ENCODE measurements around the gene CNTFR. TPM values are rescaled to one million over a fixed set of nuclear protein-coding genes. Genes with fewer than 3 reads are reported as not detected.
A peak's percentile ranks its signal among the peaks of the same experiment; 100 is the strongest.

Gene CNTFR
- total RNA-seq, 5 donors from 2014 or later (not counting 1 experiment from before 2014, with no cell fraction given) = not detected

DNA sequence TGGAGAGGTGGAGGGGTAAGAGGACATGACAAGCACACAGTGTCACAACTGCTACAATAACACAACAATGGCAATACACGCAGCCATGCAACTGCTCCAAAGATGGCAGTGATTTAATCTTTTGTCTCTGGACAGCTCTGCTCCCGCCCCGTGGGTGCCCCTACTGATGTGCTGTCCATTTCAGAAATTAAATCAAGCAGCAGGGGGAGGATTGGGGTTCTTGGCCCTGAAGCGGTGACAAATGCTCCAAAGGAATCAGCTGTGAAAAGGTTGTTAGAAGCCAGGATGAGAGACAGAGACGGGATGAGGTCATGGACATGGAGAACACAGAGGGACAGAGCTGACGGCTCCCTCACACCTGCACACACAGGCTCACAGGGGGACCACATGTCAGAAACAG lies 22.6 kb downstream of the CNTFR start:
- WGBS (ENCODE audit: insufficient coverage) = 83% methylated on average over 3 of the region's 6 CpGs
- DNase-seq (no peak), ATAC-seq (replicated peaks in 1 of 4) (no peak)
- Mint-ChIP-seq H3K36me3 (no peaks in the 10 kb centered on the region), H3K9me3 (no peaks in the 10 kb centered on the region), H3K27me3 (peaks cover 40 to 54% of the 10 kb centered on the region in 2 donors), H3K27ac (no peak overlapping the region), H3K4me1 (no peaks in the 10 kb centered on the region), H3K4me3 (no peak overlapping the region)
- ChIA-PET CTCF (no interaction called here), POLR2A (no interaction called here)
- Histone ChIP-seq H3K27ac (ENCODE audit: low read length) (no peak overlapping the region), H3K27me3 (replicated peaks in 1 of 2; ENCODE audit: control insufficient read depth in 2 of 2, extremely low read depth in 1 of 2, insufficient read depth in 2 of 2, low read length in 1 of 2) (peaks cover 0 to 59% of the 10 kb centered on the region in 2 experiments), H3K36me3 (ENCODE audit: control insufficient read depth in 2 of 2, extremely low read depth in 1 of 2, insufficient read depth in 1 of 2, low read length in 1 of 2) (no peaks in the 10 kb centered on the region), H3K4me1 (ENCODE audit: control insufficient read depth in 1 of 2, extremely low read depth in 1 of 2, insufficient read depth in 2 of 2, low read length in 2 of 2) (no peaks in the 10 kb centered on the region), H3K4me3 (ENCODE audit: control insufficient read depth in 1 of 2, extremely low read depth in 1 of 2, low read length in 1 of 2) (no peak overlapping the region), H3K9me3 (no peaks in the 10 kb centered on the region)

DNA sequence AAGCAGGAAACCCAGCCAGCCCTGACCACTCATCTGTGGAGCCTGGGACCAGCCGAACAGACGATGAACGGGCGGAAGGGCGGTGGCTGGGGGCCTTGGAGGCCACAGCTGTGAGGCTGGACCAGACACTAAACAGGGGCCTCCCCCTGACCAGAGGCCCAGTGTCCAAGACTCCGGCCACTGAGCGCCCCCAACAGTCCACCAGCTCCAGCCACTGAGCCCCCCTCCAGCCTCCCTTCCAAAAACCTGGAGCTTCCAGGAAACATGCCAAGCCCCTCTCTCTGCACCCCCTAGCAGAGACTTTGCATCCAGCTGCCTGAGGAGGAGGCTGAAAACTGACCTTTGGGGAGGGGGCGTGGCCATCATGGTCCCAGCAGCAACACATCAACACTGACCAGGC lies 23.2 kb downstream of the CNTFR start:
- ATAC-seq (replicated peaks in 1 of 4) = no peak
- peaks cover 40 to 59% of the 10 kb centered on the region in 2 donors for H3K27me3 Mint-ChIP-seq

DNA sequence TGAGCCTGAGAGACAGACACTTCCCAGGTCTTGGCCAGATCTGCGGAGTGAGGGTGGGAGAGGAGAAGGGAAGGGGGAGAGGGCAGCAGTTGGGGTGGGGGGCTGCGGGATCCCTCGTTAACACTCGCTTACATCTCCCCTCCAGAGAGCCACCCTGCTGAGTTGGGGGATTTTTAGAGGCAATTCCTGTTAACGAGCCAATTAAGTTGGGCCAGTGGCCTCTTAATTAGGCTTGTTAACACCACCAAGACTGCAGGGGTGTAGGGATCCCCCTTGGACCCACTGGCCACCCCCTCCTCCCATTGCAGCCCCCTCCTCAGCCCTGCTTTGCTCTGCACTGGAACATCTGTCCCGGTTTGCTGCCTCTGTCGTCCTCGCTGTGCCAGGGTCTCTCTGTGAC lies 23.7 kb downstream of the CNTFR start:
- no peak overlapping the region for H3K4me3 Mint-ChIP-seq
- no peak overlapping the region for H3K27ac Mint-ChIP-seq
- DNase-seq (no peak), ATAC-seq (replicated peaks in 1 of 4) (no peak)
- H3K36me3 ChIP-seq (ENCODE audit: control insufficient read depth in 2 of 2, extremely low read depth in 1 of 2, insufficient read depth in 1 of 2, low read length in 1 of 2) = no peaks in the 10 kb centered on the region
- peaks cover 0 to 3% (median 0%) of the 10 kb centered on the region in 3 donors for H3K9me3 Mint-ChIP-seq
- H3K27ac ChIP-seq (ENCODE audit: low read length) = no peak overlapping the region
- H3K4me1 ChIP-seq (ENCODE audit: control insufficient read depth in 1 of 2, extremely low read depth in 1 of 2, insufficient read depth in 2 of 2, low read length in 2 of 2) = no peaks in the 10 kb centered on the region
- H3K36me3 Mint-ChIP-seq = no peaks in the 10 kb centered on the region
- peaks cover 36 to 59% of the 10 kb centered on the region in 2 donors for H3K27me3 Mint-ChIP-seq
- WGBS (ENCODE audit: insufficient coverage) = 71% methylated on average over 3 of the region's 8 CpGs
- peaks cover 0 to 53% of the 10 kb centered on the region in 2 experiments for H3K27me3 ChIP-seq (replicated peaks in 1 of 2; ENCODE audit: control insufficient read depth in 2 of 2, extremely low read depth in 1 of 2, insufficient read depth in 2 of 2, low read length in 1 of 2)
- H3K9me3 ChIP-seq = no peaks in the 10 kb centered on the region
- H3K4me1 Mint-ChIP-seq = no peaks in the 10 kb centered on the region
- CTCF ChIA-PET = no interaction called here
- H3K4me3 ChIP-seq (ENCODE audit: control insufficient read depth in 1 of 2, extremely low read depth in 1 of 2, low read length in 1 of 2) = no peak overlapping the region
- POLR2A ChIA-PET = no interaction called here

More for the DNA sequence above, 23.2 kb downstream of the CNTFR start:
- CTCF ChIA-PET = no interaction called here
- no peak overlapping the region for H3K27ac Mint-ChIP-seq
- no peaks in the 10 kb centered on the region for H3K4me1 Mint-ChIP-seq
- no peak for DNase-seq
- POLR2A ChIA-PET = no interaction called here
- Histone ChIP-seq H3K27me3 (replicated peaks in 1 of 2; ENCODE audit: control insufficient read depth in 2 of 2, extremely low read depth in 1 of 2, insufficient read depth in 2 of 2, low read length in 1 of 2) (peaks cover 0 to 57% of the 10 kb centered on the region in 2 experiments), H3K36me3 (ENCODE audit: control insufficient read depth in 2 of 2, extremely low read depth in 1 of 2, insufficient read depth in 1 of 2, low read length in 1 of 2) (no peaks in the 10 kb centered on the region), H3K9me3 (no peaks in the 10 kb centered on the region), H3K27ac (ENCODE audit: low read length) (no peak overlapping the region), H3K4me3 (ENCODE audit: control insufficient read depth in 1 of 2, extremely low read depth in 1 of 2, low read length in 1 of 2) (no peak overlapping the region), H3K4me1 (ENCODE audit: control insufficient read depth in 1 of 2, extremely low read depth in 1 of 2, insufficient read depth in 2 of 2, low read length in 2 of 2) (no peaks in the 10 kb centered on the region)
- H3K9me3 Mint-ChIP-seq = peaks cover 0 to 3% (median 0%) of the 10 kb centered on the region in 3 donors
- WGBS (ENCODE audit: insufficient coverage) = 46% methylated on average over 4 of the region's 8 CpGs
- H3K36me3 Mint-ChIP-seq = no peaks in the 10 kb centered on the region
- no peak overlapping the region for H3K4me3 Mint-ChIP-seq

GRCh38 chr9:34564617-34565016 lies 24.9 kb downstream of the CNTFR start:
- no peaks in the 10 kb centered on the region for H3K4me1 ChIP-seq (ENCODE audit: control insufficient read depth in 1 of 2, extremely low read depth in 1 of 2, insufficient read depth in 2 of 2, low read length in 2 of 2)
- 86% methylated on average over 16 of the region's 16 CpGs for WGBS (ENCODE audit: insufficient coverage)
- H3K4me3 Mint-ChIP-seq = no peak overlapping the region
- DNase-seq = no peak
- no peaks in the 10 kb centered on the region for H3K36me3 Mint-ChIP-seq
- ATAC-seq (replicated peaks in 1 of 4) = no peak
- H3K4me3 ChIP-seq (ENCODE audit: control insufficient read depth in 1 of 2, extremely low read depth in 1 of 2, low read length in 1 of 2) = no peak overlapping the region
- H3K27ac ChIP-seq (ENCODE audit: low read length) = no peak overlapping the region
- peaks cover 35 to 60% of the 10 kb centered on the region in 2 donors for H3K27me3 Mint-ChIP-seq
- peaks cover 0 to 3% (median 0%) of the 10 kb centered on the region in 3 donors for H3K9me3 Mint-ChIP-seq
- POLR2A ChIA-PET = no interaction called here
- no peaks in the 10 kb centered on the region for H3K4me1 Mint-ChIP-seq
- H3K27ac Mint-ChIP-seq = no peak overlapping the region
- CTCF ChIA-PET = no interaction called here
- H3K9me3 ChIP-seq = no peaks in the 10 kb centered on the region
- peaks cover 5 to 65% of the 10 kb centered on the region in 2 experiments for H3K27me3 ChIP-seq (replicated peaks in 1 of 2; ENCODE audit: control insufficient read depth in 2 of 2, extremely low read depth in 1 of 2, insufficient read depth in 2 of 2, low read length in 1 of 2)
- no peaks in the 10 kb centered on the region for H3K36me3 ChIP-seq (ENCODE audit: control insufficient read depth in 2 of 2, extremely low read depth in 1 of 2, insufficient read depth in 1 of 2, low read length in 1 of 2)

DNA sequence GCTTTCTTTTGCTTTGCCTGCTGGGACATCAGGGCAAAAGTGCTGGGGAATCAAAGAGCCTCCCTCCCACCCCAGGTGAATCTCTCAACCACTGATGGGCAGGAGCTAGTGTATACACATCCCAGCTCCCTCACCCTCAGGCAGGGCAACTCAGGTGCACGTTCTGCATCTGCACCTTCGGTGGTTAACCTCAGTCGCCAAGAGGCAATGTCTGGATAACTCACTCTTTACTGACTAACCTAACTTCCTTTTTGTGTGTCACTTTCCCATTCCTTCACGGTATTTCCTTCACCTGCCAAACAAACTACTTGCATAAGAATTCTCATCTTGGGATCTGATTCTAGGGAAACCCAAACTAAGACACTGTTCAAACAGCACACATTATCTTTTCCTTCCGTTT lies 26.3 kb downstream of the CNTFR start:
- DNase-seq = no peak
- ATAC-seq (replicated peaks in 1 of 4) = no peak
- Mint-ChIP-seq H3K27ac (no peak overlapping the region), H3K4me1 (no peaks in the 10 kb centered on the region), H3K4me3 (no peak overlapping the region), H3K9me3 (peaks cover 0 to 3% (median 0%) of the 10 kb centered on the region in 3 donors), H3K36me3 (no peaks in the 10 kb centered on the region), H3K27me3 (peaks cover 31 to 66% of the 10 kb centered on the region in 2 donors)
- 47% methylated on average over 5 of the region's 5 CpGs for WGBS (ENCODE audit: insufficient coverage)
- Histone ChIP-seq H3K36me3 (ENCODE audit: control insufficient read depth in 2 of 2, extremely low read depth in 1 of 2, insufficient read depth in 1 of 2, low read length in 1 of 2) (no peaks in the 10 kb centered on the region), H3K27ac (ENCODE audit: low read length) (no peak overlapping the region), H3K4me3 (ENCODE audit: control insufficient read depth in 1 of 2, extremely low read depth in 1 of 2, low read length in 1 of 2) (no peak overlapping the region), H3K9me3 (no peaks in the 10 kb centered on the region), H3K27me3 (replicated peaks in 1 of 2; ENCODE audit: control insufficient read depth in 2 of 2, extremely low read depth in 1 of 2, insufficient read depth in 2 of 2, low read length in 1 of 2) (peaks cover 6 to 71% of the 10 kb centered on the region in 2 experiments), H3K4me1 (ENCODE audit: control insufficient read depth in 1 of 2, extremely low read depth in 1 of 2, insufficient read depth in 2 of 2, low read length in 2 of 2) (no peaks in the 10 kb centered on the region)
- ChIA-PET POLR2A (no interaction called here), CTCF (interaction anchor here in 1 of 2 donors (1.1 kb wide), 1 partner anchor 132 kb away, joined by 4 read pairs; no protein-coding TSS in a partner anchor)

- H3K4me3 Mint-ChIP-seq = no peak overlapping the region
- peaks cover 36 to 70% of the 10 kb centered on the region in 2 donors for H3K27me3 Mint-ChIP-seq
- H3K9me3 Mint-ChIP-seq = peaks cover 0 to 3% (median 0%) of the 10 kb centered on the region in 3 donors
- CTCF ChIA-PET = no interaction called here
- DNase-seq = peak in 2 of 35 experiments; percentile 6 to 22
- no peaks in the 10 kb centered on the region for H3K4me1 ChIP-seq (ENCODE audit: control insufficient read depth in 1 of 2, extremely low read depth in 1 of 2, insufficient read depth in 2 of 2, low read length in 2 of 2)
- no peak overlapping the region for H3K4me3 ChIP-seq (ENCODE audit: control insufficient read depth in 1 of 2, extremely low read depth in 1 of 2, low read length in 1 of 2)
- H3K36me3 Mint-ChIP-seq = no peaks in the 10 kb centered on the region
- H3K9me3 ChIP-seq = no peaks in the 10 kb centered on the region
- 78% methylated on average over 4 of the region's 7 CpGs for WGBS (ENCODE audit: insufficient coverage)
- H3K27me3 ChIP-seq (replicated peaks in 1 of 2; ENCODE audit: control insufficient read depth in 2 of 2, extremely low read depth in 1 of 2, insufficient read depth in 2 of 2, low read length in 1 of 2) = peaks cover 6 to 74% of the 10 kb centered on the region in 2 experiments
- no peak overlapping the region for H3K27ac Mint-ChIP-seq
- ATAC-seq (replicated peaks in 1 of 4) = no peak
- H3K36me3 ChIP-seq (ENCODE audit: control insufficient read depth in 2 of 2, extremely low read depth in 1 of 2, insufficient read depth in 1 of 2, low read length in 1 of 2) = no peaks in the 10 kb centered on the region
- H3K27ac ChIP-seq (ENCODE audit: low read length) = no peak overlapping the region
- no peaks in the 10 kb centered on the region for H3K4me1 Mint-ChIP-seq
- POLR2A ChIA-PET = no interaction called here
Measured at GRCh38 chr9:34562135-34562745, 27.3 kb downstream of the CNTFR start.

Measured in T-cell (primary cell).